Esophagus (tissue), 2 donors: ENCODE data around the gene FAM20A. TPM values are rescaled to one million over a fixed set of nuclear protein-coding genes. Genes with fewer than 3 reads are reported as not detected.

Experiments
- H3K27ac ChIP-seq, 2 donors: one replicate each; pipeline ENCODE4 v1.5.1; 2013; ENCODE audit warnings: low read depth in 2 of 2, mild to moderate bottlenecking in 2 of 2, inconsistent platforms in 1 of 2, low read length in 1 of 2, moderate library complexity in 1 of 2
- H3K27me3 ChIP-seq, 2 donors: one replicate each; pipeline ENCODE4 v1.6.1; 2013; ENCODE audit warnings: low read length in 2 of 2, control low read depth in 1 of 2, mild to moderate bottlenecking in 1 of 2; ENCODE audit not compliant: insufficient read depth in 2 of 2, control insufficient read depth in 1 of 2
- H3K36me3 ChIP-seq, 2 donors: one replicate each; pipeline ENCODE4 v1.6.1; 2013; ENCODE audit warnings: low read length in 1 of 2; ENCODE audit not compliant: control insufficient read depth in 2 of 2, insufficient read depth in 2 of 2
- H3K4me1 ChIP-seq, 2 donors: one replicate each; pipeline ENCODE4 v1.6.1; 2013; ENCODE audit warnings: low read length in 1 of 2; ENCODE audit not compliant: control insufficient read depth in 2 of 2, insufficient read depth in 2 of 2
- H3K4me3 ChIP-seq, 2 donors: one replicate each; pipeline ENCODE4 v1.5.1; 2013; ENCODE audit warnings: low read length in 2 of 2, mild to moderate bottlenecking in 2 of 2, low read depth in 1 of 2, moderate library complexity in 1 of 2
- H3K9me3 ChIP-seq, 2 donors: one replicate each; pipeline ENCODE4 v1.6.1; 2013; ENCODE audit warnings: mild to moderate bottlenecking in 2 of 2, low read depth in 1 of 2, low read length in 1 of 2, moderate library complexity in 1 of 2; ENCODE audit not compliant: control insufficient read depth in 2 of 2, insufficient read depth in 1 of 2
- WGBS, 2 donors: extraction: QIAGEN DNeasy Blood & Tissue Kit; methylation state at CpG; one replicate each; pipeline ENCODE4 v1.1.7; 2013; 5-methylcytosine and 5-hydroxymethylcytosine counted together
- polyA plus RNA-seq, 2 donors: library from polyadenylated mRNA; stranded (reverse); fragments of 200-250 nt; gene quantifications; one replicate each; pipeline ENCODE4 v1.2.3, GENCODE V29; 2013
- donor health status: healthy with polysubstance abuse.
- donor health status: Bipolar disorder and iron deficiency.

The FAM20A gene
- polyA plus RNA-seq, 2 donors, result 1.8 to 4.3 TPM

DNA sequence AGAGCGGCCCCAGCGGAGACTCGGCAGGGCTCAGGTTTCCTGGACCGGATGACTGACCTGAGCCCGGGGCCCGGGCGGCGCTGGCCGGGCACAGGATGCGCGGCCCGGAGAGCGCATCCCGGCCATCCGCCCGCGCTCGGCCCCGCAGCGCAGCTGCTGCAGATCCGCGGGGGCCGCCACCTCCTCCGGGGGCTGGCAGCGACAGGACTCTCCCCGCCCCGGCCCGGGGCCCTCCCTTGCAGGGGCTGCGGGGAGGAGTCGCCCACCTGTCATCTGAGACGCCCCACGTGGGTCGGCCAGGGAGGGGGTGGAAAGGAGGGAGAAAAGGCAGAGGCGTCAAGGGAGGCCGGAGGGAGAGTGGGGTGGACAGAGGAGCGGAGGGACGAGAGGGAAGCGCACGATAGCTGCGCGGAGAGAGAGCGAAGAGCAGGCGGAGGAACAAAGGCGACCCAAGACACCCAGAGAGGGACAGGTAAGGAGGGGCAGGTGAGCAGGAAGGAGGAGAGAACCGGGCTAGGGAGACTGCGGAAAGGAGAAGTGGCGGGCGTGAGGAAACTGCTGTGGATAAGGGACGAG lies 89.4 kb downstream of the FAM20A start:
- H3K9me3 ChIP-seq, result no peaks in the 10 kb centered on the region
- H3K27ac ChIP-seq, result peak overlapping the region; percentile 95 to 98
- H3K4me3 ChIP-seq, result peak overlapping the region; percentile 87 to 97
- peaks cover 0 to 2% of the 10 kb centered on the region in 2 donors for H3K4me1 ChIP-seq
- H3K27me3 ChIP-seq, result no peaks in the 10 kb centered on the region
- WGBS, 2 donors, result 0 to 1% methylated on average over 42 to 49 of the region's 49 CpGs
- peaks cover 0 to 3% of the 10 kb centered on the region in 2 donors for H3K36me3 ChIP-seq

DNA sequence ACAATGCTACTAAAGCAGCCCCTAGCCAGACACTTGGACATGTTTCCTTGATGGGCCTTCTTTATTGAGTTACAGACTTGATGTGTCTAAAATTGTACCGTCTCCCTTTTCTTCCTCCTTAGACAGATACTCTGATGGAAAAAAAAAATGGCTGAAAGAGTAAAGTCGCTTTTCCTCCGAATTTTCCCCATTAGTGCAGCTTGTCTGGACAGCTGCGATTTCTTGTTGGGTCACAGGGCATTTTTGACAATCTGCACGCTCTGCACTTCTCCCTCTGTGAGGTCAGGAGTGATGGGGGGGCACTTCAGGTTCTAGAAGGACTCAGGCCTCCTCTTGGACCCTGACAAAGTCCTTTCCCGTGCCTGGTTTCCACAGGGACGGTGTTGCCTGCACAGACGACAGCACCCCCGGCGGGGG lies 89.9 kb downstream of the FAM20A start:
- Histone ChIP-seq H3K9me3 (no peaks in the 10 kb centered on the region), H3K36me3 (peaks cover 0 to 3% of the 10 kb centered on the region in 2 donors), H3K4me3 (peak overlapping the region; percentile 87 to 97), H3K27ac (peak overlapping the region; percentile 95 to 98), H3K4me1 (peaks cover 0 to 2% of the 10 kb centered on the region in 2 donors), H3K27me3 (no peaks in the 10 kb centered on the region)
- 6 to 8% methylated on average over 10 of the region's 10 CpGs for WGBS, 2 donors

DNA sequence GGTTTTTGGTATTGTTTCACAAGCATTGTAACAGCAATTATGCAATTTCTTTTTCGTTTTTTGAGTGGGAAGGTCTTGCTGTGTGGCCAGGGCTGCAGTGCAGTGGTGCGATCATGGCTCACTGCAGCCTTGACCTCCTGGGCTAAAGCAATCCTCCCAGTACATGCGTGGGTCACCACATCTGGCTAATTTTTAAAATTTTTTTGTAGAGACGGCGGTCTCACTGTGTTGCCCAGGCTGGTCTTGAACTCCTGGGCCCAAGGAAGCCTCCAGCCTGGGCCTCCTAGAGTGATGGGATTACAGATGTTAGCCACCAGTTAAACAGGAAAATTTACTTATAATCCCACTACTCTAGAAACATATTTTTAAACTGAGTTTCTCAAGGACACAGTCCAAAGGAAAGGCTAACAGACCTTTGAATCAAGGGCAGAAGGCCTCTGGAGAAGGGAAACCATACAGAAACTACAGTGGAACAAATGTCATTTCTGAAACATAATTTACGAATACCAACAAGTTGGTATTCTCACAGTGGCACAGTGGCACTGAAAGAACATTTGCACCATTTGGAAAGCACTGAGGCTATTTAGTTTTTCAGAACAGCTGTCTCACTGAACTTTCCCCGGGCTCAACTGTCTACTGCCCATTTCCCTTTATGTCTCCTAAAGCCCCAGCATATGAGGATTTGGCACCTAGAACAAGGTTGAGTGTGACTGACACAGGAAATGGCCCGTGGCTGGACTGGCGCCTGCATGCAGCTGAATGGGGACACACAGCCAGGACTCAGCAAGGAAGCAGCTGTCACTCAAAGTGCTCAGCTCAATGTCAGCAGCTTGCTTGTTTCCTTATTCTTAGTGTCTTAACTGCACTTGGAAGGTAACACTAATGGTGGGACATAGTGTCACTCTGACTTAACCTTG lies 91.8 kb downstream of the FAM20A start:
- H3K9me3 ChIP-seq, result no peaks in the 10 kb centered on the region
- no peaks in the 10 kb centered on the region for H3K27me3 ChIP-seq
- peaks cover 0 to 2% of the 10 kb centered on the region in 2 donors for H3K4me1 ChIP-seq
- no peaks in the 10 kb centered on the region for H3K36me3 ChIP-seq
- H3K4me3 ChIP-seq, result no peak overlapping the region
- whole genome bisulfite sequencing, 2 donors, result 64 to 66% methylated on average over 9 of the region's 9 CpGs
- no peak overlapping the region for H3K27ac ChIP-seq

DNA sequence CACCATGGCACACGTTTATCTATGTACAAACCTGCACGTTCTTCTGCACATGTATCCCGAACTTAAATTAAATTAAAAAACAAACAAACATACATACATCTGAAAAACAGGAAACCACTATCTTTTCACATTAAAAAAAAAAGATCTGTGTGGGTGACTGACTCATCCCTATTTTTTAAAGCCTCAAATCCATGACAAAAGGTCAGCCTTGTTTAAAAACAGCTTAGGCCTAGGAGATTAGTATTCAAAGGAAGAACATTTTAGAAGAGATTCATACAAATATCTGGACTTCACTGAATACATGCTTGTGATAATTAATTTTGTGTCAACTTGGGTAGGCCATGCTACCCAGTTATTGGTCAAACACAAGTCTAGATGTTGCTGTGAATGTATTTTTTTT lies 93.6 kb downstream of the FAM20A start:
- no peak overlapping the region for H3K4me3 ChIP-seq
- peaks cover 0 to 2% of the 10 kb centered on the region in 2 donors for H3K4me1 ChIP-seq
- no peaks in the 10 kb centered on the region for H3K9me3 ChIP-seq
- 79% methylated on average over 3 of the region's 3 CpGs for WGBS, 2 donors
- no peak overlapping the region for H3K27ac ChIP-seq
- no peaks in the 10 kb centered on the region for H3K36me3 ChIP-seq
- H3K27me3 ChIP-seq, result no peaks in the 10 kb centered on the region

DNA sequence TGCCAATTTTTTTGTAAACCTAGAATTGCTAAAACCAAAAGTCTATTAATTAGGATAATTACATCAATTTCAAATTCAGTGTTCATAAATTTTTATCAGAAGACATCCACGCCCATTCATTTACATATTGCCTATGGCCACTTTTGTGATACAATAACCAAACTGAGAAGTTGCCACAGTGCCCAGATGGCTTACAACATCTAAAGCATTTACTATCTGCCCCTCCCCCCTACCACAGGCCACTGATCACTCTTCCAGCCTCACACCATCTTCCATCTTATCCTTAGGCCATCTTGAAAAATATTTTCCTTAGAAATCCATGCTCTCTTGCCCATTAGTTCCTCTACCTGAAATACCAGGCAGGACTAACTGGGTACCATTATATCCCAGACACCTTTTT lies 95.2 kb downstream of the FAM20A start:
- no peaks in the 10 kb centered on the region for H3K27me3 ChIP-seq
- 90 to 96% methylated on average over 1 of the region's 1 CpG for WGBS, 2 donors
- H3K4me1 ChIP-seq, result no peaks in the 10 kb centered on the region
- H3K36me3 ChIP-seq, result no peaks in the 10 kb centered on the region
- H3K4me3 ChIP-seq, result no peak overlapping the region
- no peaks in the 10 kb centered on the region for H3K9me3 ChIP-seq
- no peak overlapping the region for H3K27ac ChIP-seq

DNA sequence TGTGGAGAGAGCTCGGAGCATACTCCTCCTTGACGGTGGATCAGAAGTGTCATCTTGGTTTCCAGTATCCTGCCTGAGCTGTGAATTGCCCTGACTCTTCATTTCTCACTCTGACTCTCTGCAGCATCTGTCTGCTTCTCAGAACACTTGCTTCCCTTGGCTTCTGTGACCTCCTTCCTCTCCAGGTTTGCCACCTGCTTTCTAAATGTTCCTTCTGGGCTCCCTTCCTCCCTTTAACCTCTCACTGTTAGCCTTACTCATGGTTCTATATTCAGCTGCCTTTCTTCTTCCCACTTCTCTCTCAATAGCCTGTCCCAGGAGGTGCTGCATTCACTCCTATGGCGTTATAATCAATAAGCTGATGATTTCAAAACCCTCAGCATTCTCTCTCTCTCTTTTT lies 100.1 kb downstream of the FAM20A start:
- no peaks in the 10 kb centered on the region for H3K4me1 ChIP-seq
- H3K27me3 ChIP-seq, result no peaks in the 10 kb centered on the region
- no peak overlapping the region for H3K27ac ChIP-seq
- 76 to 82% methylated on average over 3 of the region's 3 CpGs for WGBS, 2 donors
- no peaks in the 10 kb centered on the region for H3K9me3 ChIP-seq
- no peak overlapping the region for H3K4me3 ChIP-seq
- no peaks in the 10 kb centered on the region for H3K36me3 ChIP-seq

DNA sequence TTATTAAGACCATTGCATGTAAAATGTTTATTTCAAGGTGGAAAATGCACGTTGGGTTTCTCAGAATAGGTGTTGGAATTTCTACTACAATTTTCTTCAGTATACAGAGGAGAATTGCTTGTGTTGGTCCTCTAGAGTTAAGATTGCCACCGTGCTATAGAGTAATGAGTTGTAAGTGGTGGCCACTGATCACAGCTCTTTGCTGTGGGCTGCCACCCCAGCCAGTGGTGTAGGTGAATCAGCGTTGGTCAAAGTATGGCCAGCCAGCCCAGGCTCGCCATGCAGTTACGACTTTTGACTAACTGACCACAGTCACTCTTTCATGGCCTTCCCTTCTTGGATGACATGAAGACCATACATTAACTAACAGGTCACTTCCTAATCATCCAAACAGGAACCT lies 101.6 kb downstream of the FAM20A start:
- no peaks in the 10 kb centered on the region for H3K36me3 ChIP-seq
- no peak overlapping the region for H3K4me3 ChIP-seq
- 91 to 92% methylated on average over 5 of the region's 5 CpGs for WGBS, 2 donors
- no peaks in the 10 kb centered on the region for H3K27me3 ChIP-seq
- H3K4me1 ChIP-seq, result no peaks in the 10 kb centered on the region
- H3K27ac ChIP-seq, result no peak overlapping the region
- H3K9me3 ChIP-seq, result no peaks in the 10 kb centered on the region

DNA sequence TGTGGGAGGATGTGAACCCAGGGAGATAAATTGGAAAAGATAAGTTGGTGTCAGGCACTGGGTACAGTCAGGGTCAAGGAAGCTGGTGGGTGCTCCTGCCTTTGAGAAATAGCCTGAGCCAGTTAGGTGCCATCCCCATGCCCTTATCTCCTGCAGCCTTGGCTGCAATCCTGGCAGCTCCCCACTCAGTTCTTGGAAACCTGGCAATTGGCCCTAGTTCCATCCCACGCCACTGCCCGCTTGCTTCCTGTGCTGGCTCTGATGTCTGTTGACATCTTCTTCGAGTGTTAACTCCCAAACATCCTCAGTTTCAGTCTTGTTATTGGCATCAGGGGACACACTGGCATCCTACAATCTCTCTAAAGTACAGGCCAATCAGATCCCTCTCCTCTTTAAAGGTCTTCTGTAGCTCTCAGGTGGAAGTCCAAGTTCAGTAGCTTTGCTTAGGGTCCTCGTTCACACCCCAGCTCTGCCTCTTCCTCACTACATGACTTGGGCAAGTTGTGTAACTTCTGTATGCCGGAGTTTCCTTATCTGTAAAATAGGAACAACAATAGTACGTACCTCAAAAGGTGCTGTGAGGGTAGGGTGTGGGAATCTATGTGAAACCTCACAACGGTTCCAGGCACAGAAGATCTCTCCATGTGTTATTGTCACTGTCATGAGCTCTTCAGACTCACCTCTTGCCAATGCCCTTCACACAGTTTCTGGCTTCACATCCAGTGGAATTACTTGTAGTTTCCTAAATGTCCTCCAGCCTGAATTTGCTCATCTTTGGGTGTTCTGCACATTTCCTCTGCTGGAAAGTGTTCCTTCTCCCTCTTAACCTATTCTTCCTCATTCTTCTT lies 102.5 kb downstream of the FAM20A start:
- Histone ChIP-seq H3K27ac (no peak overlapping the region), H3K4me3 (no peak overlapping the region), H3K36me3 (no peaks in the 10 kb centered on the region), H3K4me1 (no peaks in the 10 kb centered on the region), H3K27me3 (no peaks in the 10 kb centered on the region), H3K9me3 (no peaks in the 10 kb centered on the region)
- WGBS, 2 donors, result 55 to 57% methylated on average over 7 of the region's 7 CpGs

DNA sequence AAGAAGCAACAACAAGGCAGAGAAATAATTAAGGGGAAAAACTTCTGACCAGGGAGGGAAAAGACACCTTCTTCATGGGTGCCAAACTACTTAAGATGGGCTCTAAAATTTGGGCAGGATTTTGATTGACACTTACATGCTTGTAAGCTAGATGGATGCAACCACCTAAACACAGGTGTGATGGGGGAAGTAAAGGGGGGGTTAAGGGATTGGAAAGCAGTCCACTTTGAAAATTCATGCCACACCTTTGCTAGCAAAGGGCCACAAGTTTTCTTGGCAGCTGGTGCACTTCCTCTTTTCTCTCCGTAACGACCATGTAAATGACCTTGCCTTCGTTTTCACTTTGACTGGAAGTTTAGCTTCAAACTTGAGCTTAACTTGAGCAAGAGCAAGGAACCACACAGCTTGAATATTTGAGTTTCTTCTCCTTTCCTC lies 103.3 kb downstream of the FAM20A start:
- H3K9me3 ChIP-seq, result no peaks in the 10 kb centered on the region
- H3K27ac ChIP-seq, result no peak overlapping the region
- no peaks in the 10 kb centered on the region for H3K27me3 ChIP-seq
- H3K4me1 ChIP-seq, result no peaks in the 10 kb centered on the region
- WGBS, 2 donors, result 10 to 14% methylated on average over 3 of the region's 3 CpGs
- H3K36me3 ChIP-seq, result no peaks in the 10 kb centered on the region
- no peak overlapping the region for H3K4me3 ChIP-seq
